Left ventricle myocardium inferior (tissue), 1 donor: Measurements from ENCODE around the gene EBF4. TPM values are rescaled to one million over a fixed set of nuclear protein-coding genes. Genes with fewer than 3 reads are reported as not detected.

Experiments
- DNase-seq: peaks from one replicate; pipeline ENCODE4 v3.0.0-alpha.2; 2020
- H3K27ac ChIP-seq: fragments of 200-600 bp; replicated peaks from 2 replicates; pipeline ENCODE4 v1.8.0; 2021
- H3K27me3 ChIP-seq: fragments of 200-600 bp; 2 replicates; pipeline ENCODE4 v1.8.0; 2021; ENCODE audit warnings: low read depth
- H3K36me3 ChIP-seq: fragments of 200-600 bp; 2 replicates; pipeline ENCODE4 v1.8.0; 2021
- H3K4me1 ChIP-seq: fragments of 200-600 bp; 2 replicates; pipeline ENCODE4 v1.8.0; 2021
- H3K4me3 ChIP-seq: fragments of 200-600 bp; 2 replicates; pipeline ENCODE4 v1.8.0; 2021; ENCODE audit warnings: mild to moderate bottlenecking, moderate library complexity
- H3K9me3 ChIP-seq: fragments of 200-600 bp; replicated peaks from 2 replicates; pipeline ENCODE4 v1.8.0; 2021
- intact Hi-C: fragments of 100-400 bp; cut with micrococcal nuclease; formaldehyde crosslinking; loops from one replicate; pipeline ENCODE4 v1.11.0; 2022
- total RNA-seq: library from RNA; stranded (reverse); fragmentation: NEBNext Ultra II Directional; extraction: Animal tissue kit (Norgen Biotek cat#: 25700); gene quantifications from one replicate; pipeline ENCODE4 v1.2.1, GENCODE V29; 2021
- TF ChIP-seq, protein P1 (sequence below): fragments of 200-600 bp; IDR thresholded peaks from 2 replicates; pipeline ENCODE4 v1.8.0; 2021; ENCODE audit warnings: antibody characterized with exemption, mild to moderate bottlenecking, borderline replicate concordance
- donor health status: DM: no; HTN: yes; CAD: no; lungs with severe emphysema.

Gene EBF4
- total RNA-seq, 1 donor from 2014 or later = 4.9 TPM

GRCh38 chr20:2800521-2801285 is 108.1 kb downstream of the EBF4 start, which contains the start of gene CPXM1:
CPXM1 (minus strand) TSS chr20:2800627; CDS start chr20:2800572, 55 bp downstream.
- Histone ChIP-seq H3K4me1 (peaks cover 27% of the 10 kb centered on the region), H3K36me3 (no peaks in the 10 kb centered on the region), H3K4me3 (peak within 1 kb of the TSS; percentile 56), H3K9me3 (no peaks in the 10 kb centered on the region), H3K27me3 (peaks cover 100% of the 10 kb centered on the region), H3K27ac (no peak within 1 kb of the TSS)
- TF ChIP-seq, protein P1, sequence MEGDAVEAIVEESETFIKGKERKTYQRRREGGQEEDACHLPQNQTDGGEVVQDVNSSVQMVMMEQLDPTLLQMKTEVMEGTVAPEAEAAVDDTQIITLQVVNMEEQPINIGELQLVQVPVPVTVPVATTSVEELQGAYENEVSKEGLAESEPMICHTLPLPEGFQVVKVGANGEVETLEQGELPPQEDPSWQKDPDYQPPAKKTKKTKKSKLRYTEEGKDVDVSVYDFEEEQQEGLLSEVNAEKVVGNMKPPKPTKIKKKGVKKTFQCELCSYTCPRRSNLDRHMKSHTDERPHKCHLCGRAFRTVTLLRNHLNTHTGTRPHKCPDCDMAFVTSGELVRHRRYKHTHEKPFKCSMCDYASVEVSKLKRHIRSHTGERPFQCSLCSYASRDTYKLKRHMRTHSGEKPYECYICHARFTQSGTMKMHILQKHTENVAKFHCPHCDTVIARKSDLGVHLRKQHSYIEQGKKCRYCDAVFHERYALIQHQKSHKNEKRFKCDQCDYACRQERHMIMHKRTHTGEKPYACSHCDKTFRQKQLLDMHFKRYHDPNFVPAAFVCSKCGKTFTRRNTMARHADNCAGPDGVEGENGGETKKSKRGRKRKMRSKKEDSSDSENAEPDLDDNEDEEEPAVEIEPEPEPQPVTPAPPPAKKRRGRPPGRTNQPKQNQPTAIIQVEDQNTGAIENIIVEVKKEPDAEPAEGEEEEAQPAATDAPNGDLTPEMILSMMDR = no peak
- intact Hi-C loops = no loop called here
- DNase-seq = no peak

- Histone ChIP-seq H3K27ac (no peak overlapping the region), H3K4me1 (peaks cover 27% of the 10 kb centered on the region), H3K27me3 (peaks cover 100% of the 10 kb centered on the region), H3K9me3 (no peaks in the 10 kb centered on the region), H3K4me3 (peak overlapping the region; percentile 56), H3K36me3 (no peaks in the 10 kb centered on the region)
- DNase-seq = no peak
- intact Hi-C loops = no loop called here
- TF ChIP-seq, protein P1 = no peak
Observed at GRCh38 chr20:2801286-2801728, 108.7 kb downstream of the EBF4 start.

GRCh38 chr20:2804041-2804828 is 111.7 kb downstream of the EBF4 start:
- H3K36me3 ChIP-seq = no peaks in the 10 kb centered on the region
- H3K4me3 ChIP-seq = no peak overlapping the region
- DNase-seq = no peak
- no peak overlapping the region for H3K27ac ChIP-seq
- no peaks in the 10 kb centered on the region for H3K9me3 ChIP-seq
- TF ChIP-seq, protein P1 = no peak
- intact Hi-C loops = no loop called here
- peaks cover 27% of the 10 kb centered on the region for H3K4me1 ChIP-seq
- H3K27me3 ChIP-seq = peaks cover 100% of the 10 kb centered on the region

GRCh38 chr20:2804852-2805688 is 112.5 kb downstream of the EBF4 start:
- Histone ChIP-seq H3K27ac (no peak overlapping the region), H3K27me3 (peaks cover 100% of the 10 kb centered on the region), H3K4me1 (peaks cover 19% of the 10 kb centered on the region), H3K36me3 (no peaks in the 10 kb centered on the region), H3K4me3 (no peak overlapping the region), H3K9me3 (no peaks in the 10 kb centered on the region)
- intact Hi-C loops = no loop called here
- TF ChIP-seq, protein P1 = no peak
- no peak for DNase-seq

- intact Hi-C loops = no loop called here
- DNase-seq = no peak
- no peak overlapping the region for H3K27ac ChIP-seq
- peaks cover 100% of the 10 kb centered on the region for H3K27me3 ChIP-seq
- H3K4me1 ChIP-seq = peaks cover 11% of the 10 kb centered on the region
- H3K36me3 ChIP-seq = no peaks in the 10 kb centered on the region
- no peak overlapping the region for H3K4me3 ChIP-seq
- TF ChIP-seq, protein P1 = no peak
- no peaks in the 10 kb centered on the region for H3K9me3 ChIP-seq
Observed at GRCh38 chr20:2805689-2806350, 113.2 kb downstream of the EBF4 start.
